WTC11 (cell line): ENCODE data around the gene B3GNT7. TPM values are rescaled to one million over a fixed set of nuclear protein-coding genes. Genes with fewer than 3 reads are reported as not detected.
A peak's percentile ranks its signal among the peaks of the same experiment; 100 is the strongest.

ENCODE experiments used
- ATAC-seq: fragments of 200-7000 bp; cut with Tn5 transposase; 2 replicates; pipeline ENCODE4 v1.10.0; 2021; ENCODE audit warnings: mild to moderate bottlenecking, moderate library complexity
- CTCF ChIA-PET: fragments of 300-600 bp; sonication (Branson Sonifier 250); formaldehyde crosslinking; loops from one replicate; lab custom pipeline; 2021; ENCODE audit warnings: antibody characterized with exemption; lab: Charles Lee
- POLR2A ChIA-PET: fragments of 350-600 bp; sonication (Branson Sonifier 250); formaldehyde crosslinking; loops from one replicate; lab custom pipeline; 2021; ENCODE audit warnings: antibody characterized with exemption; lab: Charles Lee
- DNase-seq: peaks from one replicate; pipeline ENCODE4 v3.0.0; 2021; ENCODE audit warnings: low spot score
- H3K27ac Mint-ChIP-seq: 2 replicates; pipeline ENCODE4 v1.8.0; 2021; ENCODE audit warnings: mixed read lengths
- H3K27me3 Mint-ChIP-seq: 2 replicates; pipeline ENCODE4 v1.8.0; 2021; ENCODE audit warnings: low read depth, mild to moderate bottlenecking, moderate library complexity, mixed read lengths
- H3K36me3 Mint-ChIP-seq: 2 replicates; pipeline ENCODE4 v1.8.0; 2021; ENCODE audit warnings: mixed read lengths
- H3K4me1 Mint-ChIP-seq: 2 replicates; pipeline ENCODE4 v1.8.0; 2022; ENCODE audit warnings: mixed read lengths
- H3K4me3 Mint-ChIP-seq: 2 replicates; pipeline ENCODE4 v1.8.0; 2021; ENCODE audit warnings: mild to moderate bottlenecking, moderate library complexity, mixed read lengths
- H3K9me3 Mint-ChIP-seq: 2 replicates; pipeline ENCODE4 v1.8.0; 2021; ENCODE audit warnings: mixed read lengths
- AFF4 ChIP-seq: sonication (generic); formaldehyde crosslinking; IDR thresholded peaks from 2 replicates; pipeline ENCODE4 v1.8.1; 2023; ENCODE audit warnings: mild to moderate bottlenecking, missing genetic modification reagents, borderline replicate concordance
- CTCF ChIP-seq: fragments of 200-600 bp; IDR thresholded peaks from 2 replicates; pipeline ENCODE4 v1.8.0; 2022; ENCODE audit warnings: antibody characterized with exemption
- FOXK1 ChIP-seq: sonication (generic); formaldehyde crosslinking; IDR thresholded peaks from 2 replicates; pipeline ENCODE4 v1.8.0; 2022; ENCODE audit warnings: mild to moderate bottlenecking, moderate library complexity, missing genetic modification reagents
- GRHL2 ChIP-seq: fragments of 250-450 bp; sonication (Bioruptor Pico); IDR thresholded peaks from 2 replicates; pipeline ENCODE4 v1.8.0; 2022; ENCODE audit warnings: mild to moderate bottlenecking, moderate library complexity; ENCODE audit not compliant: insufficient replicate concordance, severe bottlenecking
- IRF1 ChIP-seq: sonication (generic); formaldehyde crosslinking; IDR thresholded peaks from 2 replicates; pipeline ENCODE4 v1.8.0; 2023; ENCODE audit warnings: missing genetic modification reagents
- NR3C1 ChIP-seq: sonication (generic); formaldehyde crosslinking; conservative IDR thresholded peaks from 2 replicates; pipeline ENCODE4 v1.8.1; 2023; ENCODE audit warnings: low read depth, mild to moderate bottlenecking, missing genetic modification reagents
- ZNF232 ChIP-seq: sonication (generic); formaldehyde crosslinking; IDR thresholded peaks from 2 replicates; pipeline ENCODE4 v1.8.0; 2022; ENCODE audit warnings: mild to moderate bottlenecking, missing genetic modification reagents
- ZNF281 ChIP-seq: sonication (generic); formaldehyde crosslinking; IDR thresholded peaks from 2 replicates; pipeline ENCODE4 v1.8.0; 2023; ENCODE audit warnings: mild to moderate bottlenecking, missing genetic modification reagents
- total RNA-seq: library from RNA; stranded (reverse); gene quantifications from 3 replicates; pipeline ENCODE4 v1.2.3, GENCODE V29; 2021
- TF ChIP-seq, protein P1 (sequence below): sonication (generic); formaldehyde crosslinking; IDR thresholded peaks from 2 replicates; pipeline ENCODE4 v1.8.1; 2023; ENCODE audit warnings: mild to moderate bottlenecking, missing genetic modification reagents, moderate library complexity
- TF ChIP-seq, protein P2 (sequence below): sonication (generic); formaldehyde crosslinking; IDR thresholded peaks from 2 replicates; pipeline ENCODE4 v1.8.1; 2023; ENCODE audit warnings: mild to moderate bottlenecking, missing genetic modification reagents
- TF ChIP-seq, protein P3 (sequence below): sonication (generic); formaldehyde crosslinking; IDR thresholded peaks from 2 replicates; pipeline ENCODE4 v1.8.0; 2022; ENCODE audit warnings: mild to moderate bottlenecking, missing genetic modification reagents

Gene B3GNT7
- total RNA-seq, 1 experiment from 2014 or later, result 151 TPM

GRCh38 chr2:231384109-231384435 is 11.4 kb upstream of the B3GNT7 start:
- peaks cover 21% of the 10 kb centered on the region for H3K9me3 Mint-ChIP-seq
- peaks cover 16% of the 10 kb centered on the region for H3K4me1 Mint-ChIP-seq
- peaks cover 5% of the 10 kb centered on the region for H3K27me3 Mint-ChIP-seq
- TF ChIP-seq, protein P1, sequence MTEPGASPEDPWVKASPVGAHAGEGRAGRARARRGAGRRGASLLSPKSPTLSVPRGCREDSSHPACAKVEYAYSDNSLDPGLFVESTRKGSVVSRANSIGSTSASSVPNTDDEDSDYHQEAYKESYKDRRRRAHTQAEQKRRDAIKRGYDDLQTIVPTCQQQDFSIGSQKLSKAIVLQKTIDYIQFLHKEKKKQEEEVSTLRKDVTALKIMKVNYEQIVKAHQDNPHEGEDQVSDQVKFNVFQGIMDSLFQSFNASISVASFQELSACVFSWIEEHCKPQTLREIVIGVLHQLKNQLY, result no peak
- TF ChIP-seq, protein P2, sequence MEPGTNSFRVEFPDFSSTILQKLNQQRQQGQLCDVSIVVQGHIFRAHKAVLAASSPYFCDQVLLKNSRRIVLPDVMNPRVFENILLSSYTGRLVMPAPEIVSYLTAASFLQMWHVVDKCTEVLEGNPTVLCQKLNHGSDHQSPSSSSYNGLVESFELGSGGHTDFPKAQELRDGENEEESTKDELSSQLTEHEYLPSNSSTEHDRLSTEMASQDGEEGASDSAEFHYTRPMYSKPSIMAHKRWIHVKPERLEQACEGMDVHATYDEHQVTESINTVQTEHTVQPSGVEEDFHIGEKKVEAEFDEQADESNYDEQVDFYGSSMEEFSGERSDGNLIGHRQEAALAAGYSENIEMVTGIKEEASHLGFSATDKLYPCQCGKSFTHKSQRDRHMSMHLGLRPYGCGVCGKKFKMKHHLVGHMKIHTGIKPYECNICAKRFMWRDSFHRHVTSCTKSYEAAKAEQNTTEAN (CRISPR knock-in tag), result no peak
- ChIA-PET CTCF (interaction anchor here (1.0 to 1.3 kb wide), 4 partner anchors 9 to 29 kb away, joined by 3 to 6 read pairs (median 3); no protein-coding TSS in a partner anchor), POLR2A (no interaction called here)
- no peak overlapping the region for H3K4me3 Mint-ChIP-seq
- 0 out of 2 replicates have a peak overlapping the region, but pooled peaks have one; percentile 28 for H3K27ac Mint-ChIP-seq
- ATAC-seq, result no peak
- H3K36me3 Mint-ChIP-seq, result peaks cover 21% of the 10 kb centered on the region
- DNase-seq, result no peak

DNA sequence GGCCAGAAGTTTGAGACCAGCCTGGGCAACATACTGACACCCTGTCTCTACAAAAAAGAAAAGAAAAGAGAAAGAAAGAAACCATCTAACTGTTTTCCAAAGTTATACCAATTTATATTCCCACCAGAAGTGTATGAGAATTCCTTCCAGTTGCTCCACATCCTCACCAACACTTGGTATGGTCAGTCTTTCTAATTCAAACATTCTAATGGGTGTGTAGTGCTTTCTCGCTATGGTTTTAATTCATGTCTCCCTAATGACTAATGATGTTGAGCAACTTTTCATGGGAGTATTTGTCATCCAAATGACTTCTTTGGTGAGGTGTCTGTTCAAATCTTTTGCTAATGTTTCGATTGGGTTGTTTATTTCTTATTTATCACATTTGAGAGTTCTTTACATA is 10.5 kb upstream of the B3GNT7 start:
- peaks cover 21% of the 10 kb centered on the region for H3K36me3 Mint-ChIP-seq
- no peak overlapping the region for H3K27ac Mint-ChIP-seq
- no peak for DNase-seq
- TF ChIP-seq ZNF281 (no peak), IRF1 (CRISPR knock-in tag) (no peak), ZNF232 (CRISPR knock-in tag) (no peak), GRHL2 (no peak), AFF4 (CRISPR knock-in tag) (no peak), NR3C1 (no peak), FOXK1 (no peak)
- TF ChIP-seq, protein P2 (CRISPR knock-in tag), result no peak
- TF ChIP-seq, protein P3, sequence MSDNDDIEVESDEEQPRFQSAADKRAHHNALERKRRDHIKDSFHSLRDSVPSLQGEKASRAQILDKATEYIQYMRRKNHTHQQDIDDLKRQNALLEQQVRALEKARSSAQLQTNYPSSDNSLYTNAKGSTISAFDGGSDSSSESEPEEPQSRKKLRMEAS (CRISPR knock-in tag), result no peak
- peaks cover 5% of the 10 kb centered on the region for H3K27me3 Mint-ChIP-seq
- no peak overlapping the region for H3K4me3 Mint-ChIP-seq
- POLR2A ChIA-PET, result no interaction called here
- no peak for ATAC-seq
- peaks cover 16% of the 10 kb centered on the region for H3K4me1 Mint-ChIP-seq
- CTCF ChIA-PET, result no interaction called here
- peaks cover 21% of the 10 kb centered on the region for H3K9me3 Mint-ChIP-seq

GRCh38 chr2:231385429-231385828 is 10.1 kb upstream of the B3GNT7 start:
- TF ChIP-seq GRHL2, result no peak
- no peak for TF ChIP-seq CTCF
- TF ChIP-seq, protein P2 (CRISPR knock-in tag), result no peak
- CTCF ChIA-PET, result no interaction called here
- H3K27ac Mint-ChIP-seq, result no peak overlapping the region
- H3K9me3 Mint-ChIP-seq, result peaks cover 21% of the 10 kb centered on the region
- H3K4me1 Mint-ChIP-seq, result peaks cover 16% of the 10 kb centered on the region
- DNase-seq (no peak), ATAC-seq (no peak)
- POLR2A ChIA-PET, result no interaction called here
- no peak overlapping the region for H3K4me3 Mint-ChIP-seq
- peaks cover 21% of the 10 kb centered on the region for H3K36me3 Mint-ChIP-seq
- peaks cover 5% of the 10 kb centered on the region for H3K27me3 Mint-ChIP-seq
